Hepatocyte (in vitro differentiated cells): Measurements from ENCODE around the gene SFXN5. TPM values are rescaled to one million over a fixed set of nuclear protein-coding genes. Genes with fewer than 3 reads are reported as not detected.

Source experiments
- DNase-seq: peaks from one replicate; pipeline ENCODE4 v3.0.0-alpha.2; 2016; ENCODE audit warnings: low spot score
- H2AFZ ChIP-seq: fragments of 200-600 bp; sonication (generic); 2 replicates; pipeline ENCODE4 v1.6.0; 2016; ENCODE audit warnings: antibody characterized with exemption, mild to moderate bottlenecking
- H3K27ac ChIP-seq: fragments of 200-600 bp; sonication (generic); 2 replicates; pipeline ENCODE4 v1.5.1; 2016; ENCODE audit warnings: mild to moderate bottlenecking
- H3K27me3 ChIP-seq: fragments of 200-600 bp; sonication (generic); 2 replicates; pipeline ENCODE4 v1.6.1; 2016
- H3K36me3 ChIP-seq: fragments of 200-600 bp; sonication (generic); replicated peaks from 2 replicates; pipeline ENCODE4 v1.5.1; 2016; ENCODE audit warnings: low read depth; ENCODE audit not compliant: insufficient read depth
- H3K4me1 ChIP-seq: fragments of 200-600 bp; sonication (generic); 2 replicates; pipeline ENCODE4 v1.5.1; 2016; ENCODE audit warnings: mild to moderate bottlenecking, moderate library complexity; ENCODE audit not compliant: insufficient read depth
- H3K4me2 ChIP-seq: fragments of 200-600 bp; sonication (generic); 2 replicates; pipeline ENCODE4 v1.6.0; 2016
- H3K4me3 ChIP-seq: fragments of 200-600 bp; sonication (generic); 2 replicates; pipeline ENCODE4 v1.5.1; 2016; ENCODE audit warnings: mild to moderate bottlenecking
- H3K79me2 ChIP-seq: fragments of 200-600 bp; sonication (generic); 2 replicates; pipeline ENCODE4 v1.6.0; 2017; ENCODE audit warnings: mild to moderate bottlenecking
- H3K9me2 ChIP-seq: fragments of 200-600 bp; sonication (generic); replicated peaks from 2 replicates; pipeline ENCODE4 v1.6.0; 2017; ENCODE audit warnings: mild to moderate bottlenecking; ENCODE audit not compliant: insufficient read depth
- H3K9me3 ChIP-seq: fragments of 200-600 bp; sonication (generic); 2 replicates; pipeline ENCODE4 v1.5.1; 2016; ENCODE audit warnings: low read depth, mild to moderate bottlenecking
- H4K20me1 ChIP-seq: fragments of 200-600 bp; sonication (generic); 2 replicates; pipeline ENCODE4 v1.6.0; 2016; ENCODE audit warnings: mild to moderate bottlenecking; ENCODE audit not compliant: insufficient read depth, poor library complexity, severe bottlenecking
- CTCF ChIP-seq: fragments of 200-600 bp; sonication (generic); IDR thresholded peaks from 2 replicates; pipeline ENCODE4 v1.5.1; 2016; ENCODE audit warnings: antibody characterized with exemption, mild to moderate bottlenecking; ENCODE audit not compliant: poor library complexity
- EZH2 ChIP-seq: fragments of 200-600 bp; sonication (generic); IDR thresholded peaks from 2 replicates; pipeline ENCODE4 v1.6.1; 2016; ENCODE audit warnings: antibody characterized with exemption, mild to moderate bottlenecking, borderline replicate concordance
- EZH2phosphoT487 ChIP-seq: fragments of 200-600 bp; sonication (generic); IDR thresholded peaks from one replicate; pipeline ENCODE4 v1.6.1; 2018; ENCODE audit warnings: antibody characterized with exemption, mild to moderate bottlenecking, low read depth, moderate library complexity; ENCODE audit not compliant: unreplicated experiment, severe bottlenecking
- WGBS: methylation state at CpG from one replicate; pipeline ENCODE4 v1.1.6; 2016; ENCODE audit warnings: low lambda C conversion rate; ENCODE audit errors: missing lambda C conversion rate; 5-methylcytosine and 5-hydroxymethylcytosine counted together
- polyA plus RNA-seq: library from polyadenylated mRNA; unstranded; fragments of >200 nt; fragmentation: Nextera tagmentation; extraction: Ambion mirVana; gene quantifications from 2 replicates; pipeline ENCODE4 v1.2.1, GENCODE V29; 2016
- total RNA-seq: library from RNA; depleted of rRNA; stranded (reverse); fragments of >200 nt; gene quantifications from 2 replicates; pipeline ENCODE4 v1.2.3, GENCODE V29; 2014

The SFXN5 gene
- total and polyA plus RNA-seq, 2 experiments from 2014 or later = 25.8 to 34.6 TPM

GRCh38 chr2:72973566-72974435 lies 97.7 kb downstream of the SFXN5 start:
- Histone ChIP-seq H3K4me2 (no peak overlapping the region), H4K20me1 (no peaks in the 10 kb centered on the region), H3K79me2 (no peaks in the 10 kb centered on the region), H3K4me3 (no peak overlapping the region), H3K4me1 (no peaks in the 10 kb centered on the region), H2AFZ (no peak overlapping the region), H3K36me3 (no peaks in the 10 kb centered on the region), H3K9me2 (no peaks in the 10 kb centered on the region), H3K9me3 (no peaks in the 10 kb centered on the region), H3K27me3 (no peaks in the 10 kb centered on the region), H3K27ac (no peak overlapping the region)
- DNase-seq = peak; percentile 77
- 56% methylated on average over 12 of the region's 12 CpGs for WGBS
- TF ChIP-seq CTCF (peak; percentile 67), EZH2phosphoT487 (no peak), EZH2 (no peak)

GRCh38 chr2:72973137-72973535 lies 98.4 kb downstream of the SFXN5 start:
- Histone ChIP-seq H3K27ac (no peak overlapping the region), H3K4me3 (no peak overlapping the region), H3K4me1 (no peaks in the 10 kb centered on the region), H3K9me2 (no peaks in the 10 kb centered on the region), H2AFZ (no peak overlapping the region), H3K79me2 (no peaks in the 10 kb centered on the region), H4K20me1 (no peaks in the 10 kb centered on the region), H3K4me2 (no peak overlapping the region), H3K9me3 (no peaks in the 10 kb centered on the region), H3K36me3 (no peaks in the 10 kb centered on the region), H3K27me3 (no peaks in the 10 kb centered on the region)
- no peak for DNase-seq
- WGBS = 88% methylated on average over 8 of the region's 8 CpGs
- no peak for TF ChIP-seq EZH2phosphoT487
- TF ChIP-seq CTCF = no peak
- TF ChIP-seq EZH2 = no peak

GRCh38 chr2:72972352-72973136 lies 99.0 kb downstream of the SFXN5 start:
- no peaks in the 10 kb centered on the region for H3K27me3 ChIP-seq
- H3K79me2 ChIP-seq = no peaks in the 10 kb centered on the region
- H3K36me3 ChIP-seq = no peaks in the 10 kb centered on the region
- H3K9me2 ChIP-seq = no peaks in the 10 kb centered on the region
- H2AFZ ChIP-seq = no peak overlapping the region
- TF ChIP-seq CTCF (no peak), EZH2 (no peak), EZH2phosphoT487 (no peak)
- H3K9me3 ChIP-seq = no peaks in the 10 kb centered on the region
- no peaks in the 10 kb centered on the region for H3K4me1 ChIP-seq
- WGBS = 92% methylated on average over 11 of the region's 12 CpGs
- no peak for DNase-seq
- no peaks in the 10 kb centered on the region for H4K20me1 ChIP-seq
- no peak overlapping the region for H3K4me3 ChIP-seq
- H3K27ac ChIP-seq = no peak overlapping the region
- no peak overlapping the region for H3K4me2 ChIP-seq
